ENCODE results near the gene GNG11. TPM values are rescaled to one million over a fixed set of nuclear protein-coding genes. Genes with fewer than 3 reads are reported as not detected.
"Not testable (repeated sequence)": the region's sequence is repeated elsewhere in the genome, so short reads cannot be mapped to it uniquely, and the experiment has no call there.

The GNG11 gene
- total RNA-seq, 1 donor, result 7.6 TPM

DNA sequence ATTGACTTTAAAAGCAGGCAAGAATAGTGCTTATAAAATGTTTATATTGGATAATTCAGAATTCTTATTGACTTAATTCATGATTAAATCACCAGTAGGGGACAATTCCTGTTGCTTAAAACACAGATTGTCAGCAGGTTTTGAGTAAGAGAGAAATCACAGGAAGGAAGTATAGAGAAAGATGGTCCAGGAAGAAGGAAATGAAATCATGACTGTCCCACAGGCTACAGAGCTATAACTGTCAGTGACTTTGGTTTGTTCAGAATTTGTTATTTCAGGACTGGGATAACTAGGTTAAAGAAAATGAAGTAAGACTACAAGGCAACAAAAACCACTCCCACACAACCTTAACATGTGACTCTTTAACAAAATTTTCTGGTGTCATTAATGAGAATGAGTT lies 8.3 kb upstream of the GNG11 start:
- Histone ChIP-seq H3K79me2 (ENCODE audit: insufficient read depth, low read length) (no peaks in the 10 kb centered on the region), H3K4me2 (ENCODE audit: insufficient read depth, low read length) (no peak overlapping the region)

GRCh38 chr7:93914581-93915066 lies 6.9 kb upstream of the GNG11 start:
- TF ChIP-seq, protein P1, sequence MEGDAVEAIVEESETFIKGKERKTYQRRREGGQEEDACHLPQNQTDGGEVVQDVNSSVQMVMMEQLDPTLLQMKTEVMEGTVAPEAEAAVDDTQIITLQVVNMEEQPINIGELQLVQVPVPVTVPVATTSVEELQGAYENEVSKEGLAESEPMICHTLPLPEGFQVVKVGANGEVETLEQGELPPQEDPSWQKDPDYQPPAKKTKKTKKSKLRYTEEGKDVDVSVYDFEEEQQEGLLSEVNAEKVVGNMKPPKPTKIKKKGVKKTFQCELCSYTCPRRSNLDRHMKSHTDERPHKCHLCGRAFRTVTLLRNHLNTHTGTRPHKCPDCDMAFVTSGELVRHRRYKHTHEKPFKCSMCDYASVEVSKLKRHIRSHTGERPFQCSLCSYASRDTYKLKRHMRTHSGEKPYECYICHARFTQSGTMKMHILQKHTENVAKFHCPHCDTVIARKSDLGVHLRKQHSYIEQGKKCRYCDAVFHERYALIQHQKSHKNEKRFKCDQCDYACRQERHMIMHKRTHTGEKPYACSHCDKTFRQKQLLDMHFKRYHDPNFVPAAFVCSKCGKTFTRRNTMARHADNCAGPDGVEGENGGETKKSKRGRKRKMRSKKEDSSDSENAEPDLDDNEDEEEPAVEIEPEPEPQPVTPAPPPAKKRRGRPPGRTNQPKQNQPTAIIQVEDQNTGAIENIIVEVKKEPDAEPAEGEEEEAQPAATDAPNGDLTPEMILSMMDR (IDR thresholded peaks at IDR 0.05; ENCODE audit: extremely low read depth, low read depth, low read length), result no peak
- Histone ChIP-seq H3K4me2 (ENCODE audit: insufficient read depth, low read length) (no peak overlapping the region), H3K36me3 (ENCODE audit: insufficient read depth, low read length) (no peaks in the 10 kb centered on the region), H2AFZ (ENCODE audit: low read length) (no peak overlapping the region), H4K20me1 (ENCODE audit: insufficient read depth, low read length) (no peaks in the 10 kb centered on the region), H3K9me3 (ENCODE audit: low read depth, low read length) (no peaks in the 10 kb centered on the region), H3K4me3 (ENCODE audit: insufficient read depth, low read length) (no peak overlapping the region), H3K27ac (ENCODE audit: low read depth, low read length) (no peak overlapping the region), H3K4me1 (ENCODE audit: insufficient read depth, low read length) (peaks cover 5% of the 10 kb centered on the region), H3K27me3 (ENCODE audit: insufficient read depth, low read length) (no peaks in the 10 kb centered on the region), H3K79me2 (ENCODE audit: insufficient read depth, low read length) (no peaks in the 10 kb centered on the region)
- DNase-seq (ENCODE audit: insufficient read length, low spot score, missing footprints), result no peak

More for the DNA sequence above, 8.3 kb upstream of the GNG11 start:
- Histone ChIP-seq H3K36me3 (ENCODE audit: insufficient read depth, low read length) (no peaks in the 10 kb centered on the region), H3K9me3 (ENCODE audit: low read depth, low read length) (no peaks in the 10 kb centered on the region), H3K27me3 (ENCODE audit: insufficient read depth, low read length) (no peaks in the 10 kb centered on the region), H2AFZ (ENCODE audit: low read length) (no peak overlapping the region), H3K27ac (ENCODE audit: low read depth, low read length) (no peak overlapping the region), H3K4me1 (ENCODE audit: insufficient read depth, low read length) (peaks cover 5% of the 10 kb centered on the region), H3K4me3 (ENCODE audit: insufficient read depth, low read length) (no peak overlapping the region), H4K20me1 (ENCODE audit: insufficient read depth, low read length) (no peaks in the 10 kb centered on the region)
- no peak for DNase-seq (ENCODE audit: insufficient read length, low spot score, missing footprints)
- TF ChIP-seq, protein P1 (IDR thresholded peaks at IDR 0.05; ENCODE audit: extremely low read depth, low read depth, low read length), result no peak

GRCh38 chr7:93915206-93915842 lies 6.2 kb upstream of the GNG11 start:
- H3K27ac ChIP-seq (ENCODE audit: low read depth, low read length); H3K9me3 ChIP-seq (ENCODE audit: low read depth, low read length); H3K27me3 ChIP-seq (ENCODE audit: insufficient read depth, low read length); H3K36me3 ChIP-seq (ENCODE audit: insufficient read depth, low read length); H3K4me2 ChIP-seq (ENCODE audit: insufficient read depth, low read length); H3K4me3 ChIP-seq (ENCODE audit: insufficient read depth, low read length); H3K4me1 ChIP-seq (ENCODE audit: insufficient read depth, low read length); H3K79me2 ChIP-seq (ENCODE audit: insufficient read depth, low read length); DNase-seq (ENCODE audit: insufficient read length, low spot score, missing footprints); H2AFZ ChIP-seq (ENCODE audit: low read length); H4K20me1 ChIP-seq (ENCODE audit: insufficient read depth, low read length): not testable (repeated sequence)

DNA sequence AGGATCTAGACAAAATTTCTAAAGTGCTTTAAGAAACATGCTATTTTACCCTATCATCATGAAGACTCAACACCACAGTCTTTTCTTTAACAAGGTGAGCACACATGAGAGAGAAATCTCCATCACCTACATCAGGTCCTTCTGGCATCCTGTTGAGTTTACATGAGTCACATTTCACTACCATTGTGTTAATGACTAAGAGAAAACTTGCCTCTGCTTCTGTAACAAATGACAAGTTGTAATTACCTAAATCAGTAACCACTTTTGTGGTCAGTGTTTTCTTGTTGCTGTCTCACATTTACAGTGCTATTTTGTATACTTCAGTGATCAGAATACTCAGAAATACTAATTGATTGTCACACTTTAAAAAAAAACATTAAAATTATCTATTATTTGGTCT lies 5.6 kb upstream of the GNG11 start:
- H3K79me2 ChIP-seq (ENCODE audit: insufficient read depth, low read length); H3K4me3 ChIP-seq (ENCODE audit: insufficient read depth, low read length); H4K20me1 ChIP-seq (ENCODE audit: insufficient read depth, low read length); H3K4me1 ChIP-seq (ENCODE audit: insufficient read depth, low read length); H2AFZ ChIP-seq (ENCODE audit: low read length); H3K36me3 ChIP-seq (ENCODE audit: insufficient read depth, low read length); H3K27me3 ChIP-seq (ENCODE audit: insufficient read depth, low read length); H3K27ac ChIP-seq (ENCODE audit: low read depth, low read length); DNase-seq (ENCODE audit: insufficient read length, low spot score, missing footprints); H3K4me2 ChIP-seq (ENCODE audit: insufficient read depth, low read length); H3K9me3 ChIP-seq (ENCODE audit: low read depth, low read length): not testable (repeated sequence)

DNA sequence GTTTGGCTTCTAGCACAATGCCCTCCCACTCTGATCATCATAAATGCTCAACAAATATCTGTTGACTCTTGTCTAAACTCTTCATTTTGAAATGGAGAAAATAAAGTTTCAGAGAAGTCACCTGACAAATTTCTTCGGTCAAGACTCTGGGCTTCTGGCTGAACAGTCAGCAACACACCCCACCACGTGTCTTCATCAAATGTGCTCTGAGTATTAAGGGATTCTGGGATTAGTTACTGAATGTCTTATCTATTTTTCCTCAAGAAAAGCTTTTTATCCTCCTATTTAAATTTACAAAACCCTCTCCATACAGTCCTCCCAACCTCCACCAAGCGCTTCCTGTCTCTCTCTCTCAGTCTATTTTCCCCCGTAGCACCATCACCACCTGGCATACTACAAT lies 5.2 kb upstream of the GNG11 start:
- not testable (repeated sequence) for H4K20me1 ChIP-seq (ENCODE audit: insufficient read depth, low read length); H3K27ac ChIP-seq (ENCODE audit: low read depth, low read length); H2AFZ ChIP-seq (ENCODE audit: low read length); H3K9me3 ChIP-seq (ENCODE audit: low read depth, low read length); H3K36me3 ChIP-seq (ENCODE audit: insufficient read depth, low read length); H3K79me2 ChIP-seq (ENCODE audit: insufficient read depth, low read length); H3K4me2 ChIP-seq (ENCODE audit: insufficient read depth, low read length); DNase-seq (ENCODE audit: insufficient read length, low spot score, missing footprints); H3K4me1 ChIP-seq (ENCODE audit: insufficient read depth, low read length); H3K4me3 ChIP-seq (ENCODE audit: insufficient read depth, low read length); H3K27me3 ChIP-seq (ENCODE audit: insufficient read depth, low read length)
